Measurements from ENCODE around the gene MRRF.

Gene MRRF

GRCh38 chr9:122264360-122265148 lies at the start of gene MRRF, which contains the start of gene RBM18:
MRRF (plus strand) TSS chr9:122264882; CDS start chr9:122270892, 6,010 bp downstream.
RBM18 (minus strand) TSS chr9:122264840; CDS start chr9:122261492, 3,348 bp downstream.
- peak; percentile 92 for DNase-seq (ENCODE audit: low spot score)

GRCh38 chr9:122215663-122216062 lies 49.0 kb upstream of the MRRF start:
- DNase-seq (ENCODE audit: low spot score) = no peak

GRCh38 chr9:122216138-122216797 lies 48.4 kb upstream of the MRRF start:
- DNase-seq (ENCODE audit: low spot score) = no peak

- DNase-seq (ENCODE audit: low spot score) = no peak
These were observed 47.8 kb upstream of the MRRF start for GRCh38 chr9:122216798-122217418.

GRCh38 chr9:122217640-122218039 lies 47.0 kb upstream of the MRRF start:
- DNase-seq (ENCODE audit: low spot score) = no peak

GRCh38 chr9:122218071-122218934 lies 46.4 kb upstream of the MRRF start:
- DNase-seq (ENCODE audit: low spot score) = no peak

GRCh38 chr9:122218935-122219855 lies 45.5 kb upstream of the MRRF start:
- DNase-seq (ENCODE audit: low spot score) = no peak

- no peak for DNase-seq (ENCODE audit: low spot score)
These were observed 44.6 kb upstream of the MRRF start for GRCh38 chr9:122219856-122220672.

GRCh38 chr9:122220673-122221182 lies 44.0 kb upstream of the MRRF start:
- no peak for DNase-seq (ENCODE audit: low spot score)

GRCh38 chr9:122221183-122221811 lies 43.4 kb upstream of the MRRF start:
- DNase-seq (ENCODE audit: low spot score) = no peak

- DNase-seq (ENCODE audit: low spot score) = no peak
These were observed 41.9 kb upstream of the MRRF start for GRCh38 chr9:122222791-122223190.

- no peak for DNase-seq (ENCODE audit: low spot score)
These were observed 41.2 kb upstream of the MRRF start for GRCh38 chr9:122223435-122223834.

GRCh38 chr9:122225312-122226141 lies 39.2 kb upstream of the MRRF start:
- no peak for DNase-seq (ENCODE audit: low spot score)

GRCh38 chr9:122226142-122226757 lies 38.4 kb upstream of the MRRF start:
- no peak for DNase-seq (ENCODE audit: low spot score)

- DNase-seq (ENCODE audit: low spot score) = no peak
These were observed 37.7 kb upstream of the MRRF start for GRCh38 chr9:122226758-122227574.

- no peak for DNase-seq (ENCODE audit: low spot score)
These were observed 37.1 kb upstream of the MRRF start for GRCh38 chr9:122227575-122227900.

GRCh38 chr9:122228191-122228567 lies 36.5 kb upstream of the MRRF start:
- DNase-seq (ENCODE audit: low spot score) = no peak

Measured in AG08395 (cell line).